Natural killer cell (primary cell): ENCODE measurements around the gene MBOAT7. TPM values are rescaled to one million over a fixed set of nuclear protein-coding genes. Genes with fewer than 3 reads are reported as not detected.

ENCODE experiments used
- ATAC-seq, 3 donors: fragments of 150-1000 bp in 2 of 3; fragments of 200-7000 bp in 1 of 3; cut with Tn5 transposase; 1 replicate in 1 of 3; 2 replicates in 2 of 3; pipeline ENCODE4 v1.10.0; 2021; ENCODE audit warnings: mild to moderate bottlenecking in 2 of 3, moderate library complexity in 2 of 3
- DNase-seq, 2 donors: peaks; one replicate each; pipeline versions ENCODE4 v3.0.0 to v3.0.0-alpha.2; 2013 to 2021; ENCODE audit warnings: mixed read lengths in 1 of 2
- H3K27ac ChIP-seq: one replicate; pipeline ENCODE4 v1.5.1; 2013; ENCODE audit warnings: mild to moderate bottlenecking, low read length
- H3K27me3 ChIP-seq: one replicate; pipeline ENCODE4 v1.6.1; 2013; ENCODE audit warnings: low read length; ENCODE audit not compliant: control insufficient read depth, insufficient read depth
- H3K36me3 ChIP-seq: one replicate; pipeline ENCODE4 v1.6.1; 2013; ENCODE audit warnings: low read length; ENCODE audit not compliant: control insufficient read depth, insufficient read depth
- H3K4me1 ChIP-seq: one replicate; pipeline ENCODE4 v1.6.1; 2013; ENCODE audit warnings: low read length; ENCODE audit not compliant: control insufficient read depth, insufficient read depth
- H3K4me3 ChIP-seq: one replicate; pipeline ENCODE4 v1.5.1; 2013; ENCODE audit warnings: low read length
- H3K9me3 ChIP-seq: one replicate; pipeline ENCODE4 v1.6.1; 2013; ENCODE audit warnings: low read length; ENCODE audit not compliant: control insufficient read depth, insufficient read depth
- H3K27ac Mint-ChIP-seq, 2 donors: one replicate each; pipeline ENCODE4 v1.8.0; 2022; ENCODE audit warnings: mild to moderate bottlenecking in 2 of 2, mixed read lengths in 2 of 2, moderate library complexity in 1 of 2
- H3K27me3 Mint-ChIP-seq, 2 donors: one replicate each; pipeline ENCODE4 v1.8.0; 2022; ENCODE audit warnings: low read depth in 2 of 2, mixed read lengths in 2 of 2
- H3K36me3 Mint-ChIP-seq: one replicate; pipeline ENCODE4 v1.8.0; 2022; ENCODE audit warnings: mixed read lengths
- H3K4me1 Mint-ChIP-seq, 2 donors: one replicate each; pipeline ENCODE4 v1.8.0; 2022; ENCODE audit warnings: mixed read lengths in 2 of 2
- H3K4me3 Mint-ChIP-seq: one replicate; pipeline ENCODE4 v1.8.0; 2022; ENCODE audit warnings: mild to moderate bottlenecking, moderate library complexity, mixed read lengths
- H3K9me3 Mint-ChIP-seq, 2 donors: one replicate each; pipeline ENCODE4 v1.8.0; 2022; ENCODE audit warnings: mixed read lengths in 2 of 2
- CTCF ChIP-seq: fragments of 200-600 bp; IDR thresholded peaks from one replicate; pipeline ENCODE4 v1.8.0; 2022; ENCODE audit warnings: antibody characterized with exemption
- WGBS: methylation state at CpG from one replicate; pipeline ENCODE4 v1.1.7; 2013; ENCODE audit warnings: missing lambda C conversion rate; ENCODE audit not compliant: insufficient coverage; 5-methylcytosine and 5-hydroxymethylcytosine counted together
- intact Hi-C: fragments of 100-400 bp; cut with micrococcal nuclease; formaldehyde crosslinking; loops from one replicate; pipeline ENCODE4 v1.14.2; 2022
- total RNA-seq, 4 donors: library from RNA; stranded (reverse); fragments of 120-200 nt in 1 of 4; gene quantifications; one replicate each; pipeline versions ENCODE4 v1.2.3 to v1.2.4, GENCODE V29; 2013 to 2022

Gene MBOAT7
- total RNA-seq, 3 donors from 2014 or later (not counting 1 experiment from before 2014, with no cell fraction given) = 24.1 to 53.9 (median 31.2) TPM

GRCh38 chr19:54133312-54133956 is 55.9 kb downstream of the MBOAT7 start:
- Histone ChIP-seq H3K36me3 (peaks cover 24% of the 10 kb centered on the region), H3K9me3 (peaks cover 3% of the 10 kb centered on the region), H3K27me3 (no peaks in the 10 kb centered on the region), H3K4me1 (peaks cover 18% of the 10 kb centered on the region), H3K27ac (no peak overlapping the region), H3K4me3 (no peak overlapping the region)
- ATAC-seq = no peak
- Mint-ChIP-seq H3K36me3 (no peaks in the 10 kb centered on the region), H3K4me3 (peak overlapping the region; percentile 21), H3K27ac (peak overlapping the region; percentile 21 to 78), H3K4me1 (peaks cover 16 to 24% of the 10 kb centered on the region in 2 donors), H3K9me3 (no peaks in the 10 kb centered on the region), H3K27me3 (no peaks in the 10 kb centered on the region)
- no peak for TF ChIP-seq CTCF
- intact Hi-C loops = no loop called here
- 86% methylated on average over 10 of the region's 10 CpGs for WGBS
- peak in 1 of 2 donors; percentile 78 for DNase-seq

DNA sequence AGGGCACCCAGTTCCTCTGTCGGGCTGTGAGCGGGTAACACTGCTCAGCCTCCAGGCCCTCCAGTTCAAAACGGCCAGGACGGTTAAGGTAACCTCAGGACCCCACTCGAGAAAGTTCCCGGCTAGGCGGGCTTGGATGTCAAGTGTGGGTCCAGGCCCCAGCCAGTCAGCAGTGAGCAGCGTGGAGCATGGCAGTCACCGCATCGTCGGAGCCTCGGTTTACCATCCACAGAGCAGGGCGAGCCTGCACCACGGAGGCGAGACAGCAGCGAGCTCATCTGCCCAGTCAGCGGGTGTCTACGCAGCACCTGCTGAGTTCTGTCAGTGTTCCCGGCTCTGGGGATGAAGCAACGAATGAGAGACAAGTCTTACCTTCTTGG is 59.8 kb downstream of the MBOAT7 start:
- H3K36me3 ChIP-seq = peaks cover 52% of the 10 kb centered on the region

DNA sequence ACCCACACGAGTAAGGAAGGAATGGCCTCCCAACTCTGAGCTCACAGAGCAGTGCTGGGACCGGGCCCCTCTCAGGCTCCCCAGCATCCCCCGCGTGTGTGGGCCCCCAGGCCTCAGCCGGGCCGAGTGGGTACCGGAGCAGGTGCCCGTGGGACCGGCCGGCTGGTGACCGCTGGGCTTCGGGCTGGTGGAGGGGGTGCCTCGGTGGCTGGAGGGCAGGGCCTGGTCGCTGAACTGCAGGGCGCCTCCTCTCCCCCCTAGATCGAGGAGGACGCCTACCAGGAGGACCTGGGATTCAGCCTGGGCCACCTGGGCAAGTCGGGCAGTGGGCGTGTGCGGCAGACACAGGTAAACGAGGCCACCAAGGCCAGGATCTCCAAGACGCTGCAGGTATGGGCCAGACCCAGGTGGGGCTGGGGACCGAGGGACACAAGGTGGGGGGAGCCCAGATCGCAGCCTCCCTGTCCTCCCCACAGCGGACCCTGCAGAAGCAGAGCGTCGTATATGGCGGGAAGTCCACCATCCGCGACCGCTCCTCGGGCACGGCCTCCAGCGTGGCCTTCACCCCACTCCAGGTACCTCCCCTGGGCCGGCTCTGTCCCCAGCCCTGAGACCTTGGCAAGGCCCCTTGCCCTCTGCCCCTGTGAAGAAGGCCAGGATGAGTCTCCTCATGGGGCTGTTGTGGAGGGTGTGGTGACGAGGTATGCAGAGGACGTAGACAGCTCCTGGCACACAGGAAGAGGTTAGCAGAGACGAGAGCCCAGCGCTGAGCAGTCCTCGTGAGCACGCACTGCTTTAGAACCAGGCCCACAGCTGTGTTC is 60.4 kb downstream of the MBOAT7 start:
- ATAC-seq (no peak), DNase-seq (no peak)
- Mint-ChIP-seq H3K9me3 (no peaks in the 10 kb centered on the region), H3K4me3 (no peak overlapping the region), H3K36me3 (no peaks in the 10 kb centered on the region), H3K4me1 (no peaks in the 10 kb centered on the region), H3K27me3 (no peaks in the 10 kb centered on the region), H3K27ac (no peak overlapping the region)
- Histone ChIP-seq H3K4me3 (no peak overlapping the region), H3K4me1 (peaks cover 4% of the 10 kb centered on the region), H3K36me3 (peaks cover 58% of the 10 kb centered on the region), H3K27ac (no peak overlapping the region), H3K27me3 (no peaks in the 10 kb centered on the region), H3K9me3 (peaks cover 3% of the 10 kb centered on the region)
- intact Hi-C loops = no loop called here
- 96% methylated on average over 41 of the region's 41 CpGs for whole genome bisulfite sequencing
- TF ChIP-seq CTCF = no peak

More for the DNA sequence above, 59.8 kb downstream of the MBOAT7 start:
- H3K27me3 Mint-ChIP-seq = no peaks in the 10 kb centered on the region
- WGBS = 97% methylated on average over 20 of the region's 20 CpGs
- Histone ChIP-seq H3K27me3 (no peaks in the 10 kb centered on the region), H3K9me3 (peaks cover 3% of the 10 kb centered on the region), H3K4me3 (no peak overlapping the region), H3K27ac (no peak overlapping the region), H3K4me1 (peaks cover 4% of the 10 kb centered on the region)
- intact Hi-C loops = no loop called here
- no peak for TF ChIP-seq CTCF
- no peaks in the 10 kb centered on the region for H3K36me3 Mint-ChIP-seq
- no peak overlapping the region for H3K4me3 Mint-ChIP-seq
- no peaks in the 10 kb centered on the region for H3K9me3 Mint-ChIP-seq
- ATAC-seq = no peak
- H3K27ac Mint-ChIP-seq = no peak overlapping the region
- H3K4me1 Mint-ChIP-seq = peaks cover 5% of the 10 kb centered on the region in 2 donors
- DNase-seq = no peak
